T47D (cell line): ENCODE results near the gene DSCAM.
A peak's percentile ranks its signal among the peaks of the same experiment; 100 is the strongest.

Experiments used
- DNase-seq, 2 experiments: peaks; one replicate each; pipeline versions ENCODE4 v3.0.0 to v3.0.0-alpha.2; 2011 to 2012; ENCODE audit warnings: low read depth in 1 of 2, low spot score in 1 of 2
- JUND ChIP-seq: IDR thresholded peaks from 2 replicates; pipeline ENCODE4 v1.6.1; 2012; ENCODE audit warnings: low read depth
- in situ Hi-C: cut with HindIII; loops from 2 replicates; pipeline ENCODE4 v1.10.0; 2016; ENCODE audit warnings: low sequenced_read_pairs, low pct_unique_long_range_greater_than_20kb

The DSCAM gene

GRCh38 chr21:40242586-40243265, 604.2 kb downstream of the DSCAM start:
- TF ChIP-seq JUND = no peak
- DNase-seq = no peak
- in situ Hi-C loops = no loop called here

GRCh38 chr21:40235528-40235927, 611.4 kb downstream of the DSCAM start:
- in situ Hi-C loops = no loop called here
- TF ChIP-seq JUND = no peak
- DNase-seq = no peak

- in situ Hi-C loops = no loop called here
- no peak for DNase-seq
- TF ChIP-seq JUND = no peak
Observed at GRCh38 chr21:40231979-40232378, 615.0 kb downstream of the DSCAM start.

GRCh38 chr21:40227096-40227495, 619.9 kb downstream of the DSCAM start:
- DNase-seq = no peak
- no peak for TF ChIP-seq JUND
- in situ Hi-C loops = no loop called here

GRCh38 chr21:40215941-40216340, 631.0 kb downstream of the DSCAM start:
- TF ChIP-seq JUND = no peak
- DNase-seq = peak in 1 of 2 experiments; percentile 35
- in situ Hi-C loops = no loop called here

GRCh38 chr21:40210251-40210650, 636.7 kb downstream of the DSCAM start:
- in situ Hi-C loops = no loop called here
- TF ChIP-seq JUND = no peak
- DNase-seq = no peak

GRCh38 chr21:40208948-40209345, 638.0 kb downstream of the DSCAM start:
- in situ Hi-C loops = no loop called here
- no peak for DNase-seq
- TF ChIP-seq JUND = no peak

GRCh38 chr21:40208206-40208947, 638.6 kb downstream of the DSCAM start:
- no peak for DNase-seq
- no peak for TF ChIP-seq JUND
- in situ Hi-C loops = no loop called here

GRCh38 chr21:40200946-40201345, 646.0 kb downstream of the DSCAM start:
- no peak for DNase-seq
- in situ Hi-C loops = no loop called here
- TF ChIP-seq JUND = no peak

GRCh38 chr21:40200126-40200525, 646.8 kb downstream of the DSCAM start:
- DNase-seq = no peak
- in situ Hi-C loops = no loop called here
- no peak for TF ChIP-seq JUND

GRCh38 chr21:40194185-40194980, 652.6 kb downstream of the DSCAM start:
- DNase-seq = no peak
- no peak for TF ChIP-seq JUND
- in situ Hi-C loops = no loop called here

- in situ Hi-C loops = no loop called here
- TF ChIP-seq JUND = no peak
- DNase-seq = no peak
Observed at GRCh38 chr21:40191616-40192015, 655.3 kb downstream of the DSCAM start.

- TF ChIP-seq JUND = no peak
- no peak for DNase-seq
- in situ Hi-C loops = no loop called here
Observed at GRCh38 chr21:40191196-40191595, 655.8 kb downstream of the DSCAM start.
